GM21528 (cell line): ENCODE measurements around the gene HOXD13.

Experiments used
- ATAC-seq: cut with Tn5 transposase; IDR thresholded peaks from one replicate; pipeline ENCODE4 v1.9.1; 2021; ENCODE audit warnings: mild to moderate bottlenecking, moderate library complexity; ENCODE audit not compliant: unreplicated experiment, low FRiP score

The HOXD13 gene

GRCh38 chr2:176105078-176105729 lies 12.7 kb downstream of the HOXD13 start:
- no peak for ATAC-seq

GRCh38 chr2:176105730-176106580 lies 13.4 kb downstream of the HOXD13 start:
- ATAC-seq: no peak

- no peak for ATAC-seq
These were observed 14.3 kb downstream of the HOXD13 start, which contains the start of gene HOXD11 for GRCh38 chr2:176106581-176107539. TSS of gene HOXD11 (plus strand) at chr2:176107280. CDS start at chr2:176107356, 76 bp downstream.

GRCh38 chr2:176107731-176108181 lies 15.2 kb downstream of the HOXD13 start:
- no peak for ATAC-seq

- no peak for ATAC-seq
These were observed 16.8 kb downstream of the HOXD13 start for GRCh38 chr2:176109192-176109901.

GRCh38 chr2:176109946-176110345 lies 17.4 kb downstream of the HOXD13 start:
- no peak for ATAC-seq

GRCh38 chr2:176110415-176111308 lies 18.1 kb downstream of the HOXD13 start:
- ATAC-seq: no peak

- ATAC-seq: no peak
These were observed 18.8 kb downstream of the HOXD13 start for GRCh38 chr2:176111309-176111663.

GRCh38 chr2:176111846-176112374 lies 19.4 kb downstream of the HOXD13 start:
- no peak for ATAC-seq

GRCh38 chr2:176112375-176113302 lies 20.1 kb downstream of the HOXD13 start:
- no peak for ATAC-seq

- ATAC-seq: no peak
These were observed 21.8 kb downstream of the HOXD13 start for GRCh38 chr2:176114120-176114929.

- no peak for ATAC-seq
These were observed 22.6 kb downstream of the HOXD13 start for GRCh38 chr2:176114930-176115625.

GRCh38 chr2:176115883-176116813 lies 23.6 kb downstream of the HOXD13 start, which contains the start of gene HOXD10:
TSS of gene HOXD10 (plus strand) at chr2:176116778. CDS start at chr2:176116834, 56 bp downstream.
- no peak for ATAC-seq

- no peak for ATAC-seq
These were observed 24.8 kb downstream of the HOXD13 start for GRCh38 chr2:176117162-176117822.
